DND-41 (cell line): ENCODE data around the gene GAPT.

Experiments used
- ATAC-seq: fragments of 200-7000 bp; cut with Tn5 transposase; 3 replicates; pipeline ENCODE4 v1.9.1; 2021; ENCODE audit warnings: low read depth; ENCODE audit not compliant: insufficient read depth
- DNase-seq: peaks from one replicate; pipeline ENCODE4 v3.0.0-alpha.2; 2020
- H2AFZ ChIP-seq: 2 replicates; pipeline ENCODE4 v1.6.0; 2012; ENCODE audit warnings: low read depth, low read length
- H3K27ac ChIP-seq: 2 replicates; pipeline ENCODE4 v1.5.1; 2012; ENCODE audit warnings: low read length, inconsistent platforms
- H3K27me3 ChIP-seq: fragments of 200-600 bp; sonication (generic); 2 replicates; pipeline ENCODE4 v1.6.0; 2012; ENCODE audit warnings: low read length, mild to moderate bottlenecking, inconsistent platforms; ENCODE audit not compliant: insufficient read depth, poor library complexity
- H3K36me3 ChIP-seq: 2 replicates; pipeline ENCODE4 v1.5.1; 2012; ENCODE audit warnings: low read length, inconsistent platforms; ENCODE audit not compliant: insufficient read depth
- H3K4me1 ChIP-seq: 2 replicates; pipeline ENCODE4 v1.5.1; 2012; ENCODE audit warnings: mild to moderate bottlenecking, low read length; ENCODE audit not compliant: insufficient read depth
- H3K4me2 ChIP-seq: 2 replicates; pipeline ENCODE4 v1.6.0; 2012; ENCODE audit warnings: mild to moderate bottlenecking, moderate library complexity, low read length, inconsistent platforms; ENCODE audit not compliant: insufficient read depth
- H3K4me3 ChIP-seq, 2 experiments: fragments of 200-600 bp in 1 of 2; shearing (Covaris generic) in 1 of 2; 2 replicates each; pipeline ENCODE4 v1.5.1; 2012 to 2016; ENCODE audit warnings: inconsistent platforms in 2 of 2, low read length in 2 of 2, mild to moderate bottlenecking in 2 of 2, low read depth in 1 of 2, moderate library complexity in 1 of 2
- H3K79me2 ChIP-seq: 2 replicates; pipeline ENCODE4 v1.6.0; 2012; ENCODE audit warnings: low read length, inconsistent platforms; ENCODE audit not compliant: insufficient read depth
- H3K9ac ChIP-seq: 2 replicates; pipeline ENCODE4 v1.6.0; 2012; ENCODE audit warnings: low read depth, mild to moderate bottlenecking, inconsistent platforms, low read length, moderate library complexity
- H3K9me3 ChIP-seq: 2 replicates; pipeline ENCODE4 v1.5.1; 2012; ENCODE audit warnings: low read length, moderate library complexity, mild to moderate bottlenecking, inconsistent platforms; ENCODE audit not compliant: insufficient read depth, severe bottlenecking
- H4K20me1 ChIP-seq: 2 replicates; pipeline ENCODE4 v1.6.0; 2012; ENCODE audit warnings: low read length; ENCODE audit not compliant: insufficient read depth
- CTCF ChIP-seq: IDR thresholded peaks from 2 replicates; pipeline ENCODE4 v1.5.1; 2012; ENCODE audit warnings: borderline replicate concordance, low read length, moderate library complexity, mild to moderate bottlenecking; ENCODE audit not compliant: poor library complexity, severe bottlenecking; ENCODE audit errors: extremely low read depth
- EZH2 ChIP-seq: IDR thresholded peaks from 3 replicates; pipeline ENCODE4 v1.6.1; 2012; ENCODE audit warnings: borderline replicate concordance, low read depth, mild to moderate bottlenecking, moderate library complexity, low read length, inconsistent platforms; ENCODE audit not compliant: severe bottlenecking

Gene GAPT

GRCh38 chr5:58505502-58505901 is 14.3 kb downstream of the GAPT start:
- no peak for DNase-seq
- Histone ChIP-seq H3K4me2 (no peak overlapping the region), H2AFZ (no peak overlapping the region), H3K9me3 (no peaks in the 10 kb centered on the region), H3K4me1 (no peaks in the 10 kb centered on the region), H3K36me3 (no peaks in the 10 kb centered on the region), H3K9ac (no peak overlapping the region), H3K27ac (no peak overlapping the region), H4K20me1 (no peaks in the 10 kb centered on the region), H3K27me3 (no peaks in the 10 kb centered on the region), H3K79me2 (no peaks in the 10 kb centered on the region), H3K4me3 (no peak overlapping the region)
- no peak for ATAC-seq
- TF ChIP-seq EZH2 (no peak), CTCF (no peak)

DNA sequence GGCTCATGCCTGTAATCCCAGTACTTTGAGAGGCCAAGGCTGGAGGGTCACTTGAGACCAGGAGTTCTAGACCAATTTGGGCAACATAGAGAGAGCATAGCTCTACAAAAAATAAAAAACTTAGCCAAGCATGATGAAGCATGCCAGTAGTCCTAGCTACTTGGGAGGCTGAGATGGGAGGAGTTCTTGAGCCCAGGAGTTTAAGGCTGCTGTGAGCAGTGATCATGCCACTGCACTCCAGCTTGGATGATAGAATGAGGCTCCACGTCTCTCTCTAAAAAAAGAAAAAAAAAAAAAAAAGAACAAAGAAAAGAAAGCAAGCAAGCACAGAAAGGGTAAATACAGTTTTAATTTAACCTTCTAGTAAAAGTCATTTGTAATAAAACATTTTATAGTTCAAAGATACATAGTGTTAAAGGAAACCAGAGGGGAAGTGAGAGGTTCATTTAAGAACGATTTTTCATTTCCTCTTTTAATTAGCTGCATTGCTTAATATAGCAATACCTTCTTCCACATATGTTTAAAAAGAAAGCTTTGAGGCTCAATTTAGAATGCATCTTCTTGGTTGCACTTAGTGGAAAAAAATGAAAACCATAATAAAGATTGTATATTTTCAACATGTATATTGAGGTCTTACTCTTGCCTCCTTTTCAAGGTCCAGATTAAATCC is 14.9 kb downstream of the GAPT start:
- Histone ChIP-seq H3K4me2 (no peak overlapping the region), H4K20me1 (no peaks in the 10 kb centered on the region), H3K4me1 (no peaks in the 10 kb centered on the region), H3K9me3 (no peaks in the 10 kb centered on the region), H3K79me2 (no peaks in the 10 kb centered on the region), H3K9ac (no peak overlapping the region), H3K27ac (no peak overlapping the region), H3K27me3 (no peaks in the 10 kb centered on the region), H3K36me3 (no peaks in the 10 kb centered on the region), H3K4me3 (no peak overlapping the region), H2AFZ (no peak overlapping the region)
- TF ChIP-seq EZH2 (no peak), CTCF (no peak)
- DNase-seq: no peak
- no peak for ATAC-seq

DNA sequence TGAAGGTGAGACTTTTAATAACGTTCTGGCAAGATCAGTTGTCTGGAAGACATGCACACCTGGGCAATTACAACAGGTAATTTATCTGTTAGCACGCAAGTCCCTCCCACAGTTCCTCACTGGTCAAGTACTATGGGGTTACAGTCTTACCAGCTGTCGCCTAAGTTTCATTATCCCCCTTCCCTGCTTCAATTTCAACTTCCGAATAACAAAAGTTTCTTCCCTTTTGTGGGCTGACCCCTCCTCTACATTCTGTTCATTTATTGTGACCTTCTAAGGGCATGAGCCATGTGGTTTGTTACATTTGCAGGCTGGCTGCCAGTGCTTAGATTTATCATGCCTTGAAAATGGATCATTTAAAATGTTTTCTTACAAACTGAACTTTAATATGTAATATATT is 16.5 kb downstream of the GAPT start:
- DNase-seq: no peak
- H3K27me3 ChIP-seq: no peaks in the 10 kb centered on the region
- no peak for ATAC-seq
- H3K9ac ChIP-seq: no peak overlapping the region
- no peaks in the 10 kb centered on the region for H3K36me3 ChIP-seq
- TF ChIP-seq CTCF (no peak), EZH2 (no peak)
- H3K4me3 ChIP-seq: no peak overlapping the region
- no peak overlapping the region for H3K27ac ChIP-seq
- H3K79me2 ChIP-seq: no peaks in the 10 kb centered on the region
- H3K4me2 ChIP-seq: no peak overlapping the region
- no peaks in the 10 kb centered on the region for H4K20me1 ChIP-seq
- H3K4me1 ChIP-seq: no peaks in the 10 kb centered on the region
- H2AFZ ChIP-seq: no peak overlapping the region
- no peaks in the 10 kb centered on the region for H3K9me3 ChIP-seq
